ENCODE results near the gene RNASEH2B. TPM values are rescaled to one million over a fixed set of nuclear protein-coding genes. Genes with fewer than 3 reads are reported as not detected.

Gene RNASEH2B
- total RNA-seq, 1 experiment from 2014 or later = 33.3 TPM

DNA sequence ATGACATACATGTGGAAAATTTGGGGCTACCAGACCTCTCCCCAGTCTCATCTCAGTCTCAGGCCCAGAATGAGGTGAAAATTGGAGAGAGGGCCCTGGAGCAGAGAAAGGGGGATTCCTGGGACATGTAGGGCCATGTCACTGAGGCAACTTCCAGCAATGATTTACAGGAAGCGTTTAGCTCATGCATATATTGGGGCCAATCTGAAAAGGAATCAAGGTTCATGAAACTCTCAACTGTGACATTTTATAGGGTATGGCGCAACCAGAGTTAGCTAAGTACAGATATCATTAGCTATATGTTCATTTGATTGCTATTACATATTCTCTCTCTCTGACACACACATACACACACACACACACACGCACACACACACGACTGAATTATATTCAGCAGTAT lies 86.3 kb downstream of the RNASEH2B start:
- no peak overlapping the region for H3K27ac Mint-ChIP-seq
- H3K27me3 Mint-ChIP-seq (ENCODE audit: low read depth) = peaks cover 11% of the 10 kb centered on the region
- POLR2A ChIA-PET = no interaction called here
- no peak for ATAC-seq
- no peak for TF ChIP-seq JAZF1 (CRISPR knock-in tag; IDR thresholded peaks at IDR 0.05)
- no peaks in the 10 kb centered on the region for H3K9me3 Mint-ChIP-seq
- H3K4me3 Mint-ChIP-seq = no peak overlapping the region
- CTCF ChIA-PET = interaction anchor here (1.3 kb wide), 1 partner anchor 48 kb away, joined by 3 read pairs; no protein-coding TSS in a partner anchor
- no peak for DNase-seq (ENCODE audit: low spot score)
- peaks cover 26% of the 10 kb centered on the region for H3K4me1 Mint-ChIP-seq
- H3K36me3 Mint-ChIP-seq = no peaks in the 10 kb centered on the region

DNA sequence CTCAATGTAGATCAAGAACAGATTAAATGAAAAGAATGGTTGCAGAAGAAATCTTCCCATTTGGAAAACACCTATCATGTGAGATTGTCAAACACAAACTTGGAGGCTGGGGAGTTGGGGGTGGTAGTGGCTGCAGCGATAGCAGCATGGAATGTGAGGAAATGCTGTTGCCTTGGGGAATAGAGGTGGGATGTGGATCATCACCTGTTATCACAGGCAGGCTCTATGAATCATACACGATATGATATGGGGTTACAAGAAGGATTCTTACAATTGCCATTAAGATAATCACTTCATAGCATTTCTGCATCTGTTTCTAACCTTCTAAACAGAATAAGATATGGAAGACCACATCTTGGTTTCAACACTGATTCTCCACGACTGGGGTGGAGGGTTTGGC lies 88.7 kb downstream of the RNASEH2B start:
- Mint-ChIP-seq H3K4me1 (peaks cover 19% of the 10 kb centered on the region), H3K27me3 (ENCODE audit: low read depth) (peaks cover 3% of the 10 kb centered on the region; the same call in 1 of the 2 replicates), H3K27ac (no peak overlapping the region), H3K4me3 (no peak overlapping the region), H3K9me3 (no peaks in the 10 kb centered on the region), H3K36me3 (no peaks in the 10 kb centered on the region)
- ChIA-PET POLR2A (no interaction called here), CTCF (no interaction called here)
- ATAC-seq = no peak
- no peak for TF ChIP-seq NFYB (CRISPR knock-in tag; conservative IDR thresholded peaks at IDR 0.05; ENCODE audit: low read depth)
- no peak for TF ChIP-seq KAT7 (CRISPR knock-in tag; IDR thresholded peaks at IDR 0.05; ENCODE audit: borderline replicate concordance)
- TF ChIP-seq, protein P1, sequence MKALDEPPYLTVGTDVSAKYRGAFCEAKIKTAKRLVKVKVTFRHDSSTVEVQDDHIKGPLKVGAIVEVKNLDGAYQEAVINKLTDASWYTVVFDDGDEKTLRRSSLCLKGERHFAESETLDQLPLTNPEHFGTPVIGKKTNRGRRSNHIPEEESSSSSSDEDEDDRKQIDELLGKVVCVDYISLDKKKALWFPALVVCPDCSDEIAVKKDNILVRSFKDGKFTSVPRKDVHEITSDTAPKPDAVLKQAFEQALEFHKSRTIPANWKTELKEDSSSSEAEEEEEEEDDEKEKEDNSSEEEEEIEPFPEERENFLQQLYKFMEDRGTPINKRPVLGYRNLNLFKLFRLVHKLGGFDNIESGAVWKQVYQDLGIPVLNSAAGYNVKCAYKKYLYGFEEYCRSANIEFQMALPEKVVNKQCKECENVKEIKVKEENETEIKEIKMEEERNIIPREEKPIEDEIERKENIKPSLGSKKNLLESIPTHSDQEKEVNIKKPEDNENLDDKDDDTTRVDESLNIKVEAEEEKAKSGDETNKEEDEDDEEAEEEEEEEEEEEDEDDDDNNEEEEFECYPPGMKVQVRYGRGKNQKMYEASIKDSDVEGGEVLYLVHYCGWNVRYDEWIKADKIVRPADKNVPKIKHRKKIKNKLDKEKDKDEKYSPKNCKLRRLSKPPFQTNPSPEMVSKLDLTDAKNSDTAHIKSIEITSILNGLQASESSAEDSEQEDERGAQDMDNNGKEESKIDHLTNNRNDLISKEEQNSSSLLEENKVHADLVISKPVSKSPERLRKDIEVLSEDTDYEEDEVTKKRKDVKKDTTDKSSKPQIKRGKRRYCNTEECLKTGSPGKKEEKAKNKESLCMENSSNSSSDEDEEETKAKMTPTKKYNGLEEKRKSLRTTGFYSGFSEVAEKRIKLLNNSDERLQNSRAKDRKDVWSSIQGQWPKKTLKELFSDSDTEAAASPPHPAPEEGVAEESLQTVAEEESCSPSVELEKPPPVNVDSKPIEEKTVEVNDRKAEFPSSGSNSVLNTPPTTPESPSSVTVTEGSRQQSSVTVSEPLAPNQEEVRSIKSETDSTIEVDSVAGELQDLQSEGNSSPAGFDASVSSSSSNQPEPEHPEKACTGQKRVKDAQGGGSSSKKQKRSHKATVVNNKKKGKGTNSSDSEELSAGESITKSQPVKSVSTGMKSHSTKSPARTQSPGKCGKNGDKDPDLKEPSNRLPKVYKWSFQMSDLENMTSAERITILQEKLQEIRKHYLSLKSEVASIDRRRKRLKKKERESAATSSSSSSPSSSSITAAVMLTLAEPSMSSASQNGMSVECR (CRISPR knock-in tag; IDR thresholded peaks at IDR 0.05; ENCODE audit: borderline replicate concordance) = no peak
- no peak for TF ChIP-seq ZNF263 (CRISPR knock-in tag; IDR thresholded peaks at IDR 0.05; ENCODE audit: low read depth)
- no peak for TF ChIP-seq HMGA2 (CRISPR knock-in tag; IDR thresholded peaks at IDR 0.05)
- no peak for TF ChIP-seq NFE2L1 (CRISPR knock-in tag; IDR thresholded peaks at IDR 0.05)
- DNase-seq (ENCODE audit: low spot score) = no peak

DNA sequence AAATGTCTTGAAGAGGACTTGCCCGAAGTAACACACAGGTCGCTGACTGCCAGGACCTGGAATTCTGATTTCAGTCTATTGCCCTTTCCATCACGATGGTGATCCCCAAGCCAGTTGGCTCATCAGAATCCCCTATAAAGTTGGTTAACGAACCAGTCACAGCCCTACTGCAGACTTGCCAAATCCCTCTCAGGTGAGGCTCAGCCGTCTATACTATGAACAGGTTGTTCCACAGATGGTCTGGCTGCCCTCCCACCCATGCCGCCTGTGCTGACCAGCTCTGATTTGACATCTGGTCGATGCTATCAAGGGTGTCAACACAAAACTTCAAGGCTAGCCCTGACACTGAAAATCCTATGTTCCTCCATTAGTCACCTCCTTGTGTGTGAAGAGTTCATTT lies 90.0 kb downstream of the RNASEH2B start:
- ChIA-PET CTCF (no interaction called here), POLR2A (no interaction called here)
- Mint-ChIP-seq H3K4me1 (peaks cover 17% of the 10 kb centered on the region), H3K36me3 (no peaks in the 10 kb centered on the region), H3K27me3 (ENCODE audit: low read depth) (peaks cover 7% of the 10 kb centered on the region), H3K27ac (no peak overlapping the region), H3K9me3 (no peaks in the 10 kb centered on the region), H3K4me3 (no peak overlapping the region)
- ATAC-seq = no peak
- DNase-seq (ENCODE audit: low spot score) = no peak
- TF ChIP-seq RELA (CRISPR knock-in tag; IDR thresholded peaks at IDR 0.05; ENCODE audit: borderline replicate concordance) (no peak), ZBTB21 (CRISPR knock-in tag; IDR thresholded peaks at IDR 0.05; ENCODE audit: borderline replicate concordance) (no peak), KAT7 (CRISPR knock-in tag; IDR thresholded peaks at IDR 0.05; ENCODE audit: borderline replicate concordance) (no peak)
- TF ChIP-seq, protein P2, sequence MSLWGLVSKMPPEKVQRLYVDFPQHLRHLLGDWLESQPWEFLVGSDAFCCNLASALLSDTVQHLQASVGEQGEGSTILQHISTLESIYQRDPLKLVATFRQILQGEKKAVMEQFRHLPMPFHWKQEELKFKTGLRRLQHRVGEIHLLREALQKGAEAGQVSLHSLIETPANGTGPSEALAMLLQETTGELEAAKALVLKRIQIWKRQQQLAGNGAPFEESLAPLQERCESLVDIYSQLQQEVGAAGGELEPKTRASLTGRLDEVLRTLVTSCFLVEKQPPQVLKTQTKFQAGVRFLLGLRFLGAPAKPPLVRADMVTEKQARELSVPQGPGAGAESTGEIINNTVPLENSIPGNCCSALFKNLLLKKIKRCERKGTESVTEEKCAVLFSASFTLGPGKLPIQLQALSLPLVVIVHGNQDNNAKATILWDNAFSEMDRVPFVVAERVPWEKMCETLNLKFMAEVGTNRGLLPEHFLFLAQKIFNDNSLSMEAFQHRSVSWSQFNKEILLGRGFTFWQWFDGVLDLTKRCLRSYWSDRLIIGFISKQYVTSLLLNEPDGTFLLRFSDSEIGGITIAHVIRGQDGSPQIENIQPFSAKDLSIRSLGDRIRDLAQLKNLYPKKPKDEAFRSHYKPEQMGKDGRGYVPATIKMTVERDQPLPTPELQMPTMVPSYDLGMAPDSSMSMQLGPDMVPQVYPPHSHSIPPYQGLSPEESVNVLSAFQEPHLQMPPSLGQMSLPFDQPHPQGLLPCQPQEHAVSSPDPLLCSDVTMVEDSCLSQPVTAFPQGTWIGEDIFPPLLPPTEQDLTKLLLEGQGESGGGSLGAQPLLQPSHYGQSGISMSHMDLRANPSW (CRISPR knock-in tag; conservative IDR thresholded peaks at IDR 0.05; ENCODE audit: low read depth) = no peak
- TF ChIP-seq, protein P3, sequence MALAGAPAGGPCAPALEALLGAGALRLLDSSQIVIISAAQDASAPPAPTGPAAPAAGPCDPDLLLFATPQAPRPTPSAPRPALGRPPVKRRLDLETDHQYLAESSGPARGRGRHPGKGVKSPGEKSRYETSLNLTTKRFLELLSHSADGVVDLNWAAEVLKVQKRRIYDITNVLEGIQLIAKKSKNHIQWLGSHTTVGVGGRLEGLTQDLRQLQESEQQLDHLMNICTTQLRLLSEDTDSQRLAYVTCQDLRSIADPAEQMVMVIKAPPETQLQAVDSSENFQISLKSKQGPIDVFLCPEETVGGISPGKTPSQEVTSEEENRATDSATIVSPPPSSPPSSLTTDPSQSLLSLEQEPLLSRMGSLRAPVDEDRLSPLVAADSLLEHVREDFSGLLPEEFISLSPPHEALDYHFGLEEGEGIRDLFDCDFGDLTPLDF (CRISPR knock-in tag; IDR thresholded peaks at IDR 0.05) = no peak
- TF ChIP-seq, protein P4, sequence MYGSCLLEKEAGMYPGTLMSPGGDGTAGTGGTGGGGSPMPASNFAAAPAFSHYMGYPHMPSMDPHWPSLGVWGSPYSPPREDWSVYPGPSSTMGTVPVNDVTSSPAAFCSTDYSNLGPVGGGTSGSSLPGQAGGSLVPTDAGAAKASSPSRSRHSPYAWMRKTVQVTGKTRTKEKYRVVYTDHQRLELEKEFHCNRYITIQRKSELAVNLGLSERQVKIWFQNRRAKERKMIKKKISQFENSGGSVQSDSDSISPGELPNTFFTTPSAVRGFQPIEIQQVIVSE (CRISPR knock-in tag; IDR thresholded peaks at IDR 0.05; ENCODE audit: borderline replicate concordance) = no peak
- TF ChIP-seq, protein P5, sequence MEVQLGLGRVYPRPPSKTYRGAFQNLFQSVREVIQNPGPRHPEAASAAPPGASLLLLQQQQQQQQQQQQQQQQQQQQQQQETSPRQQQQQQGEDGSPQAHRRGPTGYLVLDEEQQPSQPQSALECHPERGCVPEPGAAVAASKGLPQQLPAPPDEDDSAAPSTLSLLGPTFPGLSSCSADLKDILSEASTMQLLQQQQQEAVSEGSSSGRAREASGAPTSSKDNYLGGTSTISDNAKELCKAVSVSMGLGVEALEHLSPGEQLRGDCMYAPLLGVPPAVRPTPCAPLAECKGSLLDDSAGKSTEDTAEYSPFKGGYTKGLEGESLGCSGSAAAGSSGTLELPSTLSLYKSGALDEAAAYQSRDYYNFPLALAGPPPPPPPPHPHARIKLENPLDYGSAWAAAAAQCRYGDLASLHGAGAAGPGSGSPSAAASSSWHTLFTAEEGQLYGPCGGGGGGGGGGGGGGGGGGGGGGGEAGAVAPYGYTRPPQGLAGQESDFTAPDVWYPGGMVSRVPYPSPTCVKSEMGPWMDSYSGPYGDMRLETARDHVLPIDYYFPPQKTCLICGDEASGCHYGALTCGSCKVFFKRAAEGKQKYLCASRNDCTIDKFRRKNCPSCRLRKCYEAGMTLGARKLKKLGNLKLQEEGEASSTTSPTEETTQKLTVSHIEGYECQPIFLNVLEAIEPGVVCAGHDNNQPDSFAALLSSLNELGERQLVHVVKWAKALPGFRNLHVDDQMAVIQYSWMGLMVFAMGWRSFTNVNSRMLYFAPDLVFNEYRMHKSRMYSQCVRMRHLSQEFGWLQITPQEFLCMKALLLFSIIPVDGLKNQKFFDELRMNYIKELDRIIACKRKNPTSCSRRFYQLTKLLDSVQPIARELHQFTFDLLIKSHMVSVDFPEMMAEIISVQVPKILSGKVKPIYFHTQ (CRISPR knock-in tag; IDR thresholded peaks at IDR 0.05) = no peak
- TF ChIP-seq, protein P6, sequence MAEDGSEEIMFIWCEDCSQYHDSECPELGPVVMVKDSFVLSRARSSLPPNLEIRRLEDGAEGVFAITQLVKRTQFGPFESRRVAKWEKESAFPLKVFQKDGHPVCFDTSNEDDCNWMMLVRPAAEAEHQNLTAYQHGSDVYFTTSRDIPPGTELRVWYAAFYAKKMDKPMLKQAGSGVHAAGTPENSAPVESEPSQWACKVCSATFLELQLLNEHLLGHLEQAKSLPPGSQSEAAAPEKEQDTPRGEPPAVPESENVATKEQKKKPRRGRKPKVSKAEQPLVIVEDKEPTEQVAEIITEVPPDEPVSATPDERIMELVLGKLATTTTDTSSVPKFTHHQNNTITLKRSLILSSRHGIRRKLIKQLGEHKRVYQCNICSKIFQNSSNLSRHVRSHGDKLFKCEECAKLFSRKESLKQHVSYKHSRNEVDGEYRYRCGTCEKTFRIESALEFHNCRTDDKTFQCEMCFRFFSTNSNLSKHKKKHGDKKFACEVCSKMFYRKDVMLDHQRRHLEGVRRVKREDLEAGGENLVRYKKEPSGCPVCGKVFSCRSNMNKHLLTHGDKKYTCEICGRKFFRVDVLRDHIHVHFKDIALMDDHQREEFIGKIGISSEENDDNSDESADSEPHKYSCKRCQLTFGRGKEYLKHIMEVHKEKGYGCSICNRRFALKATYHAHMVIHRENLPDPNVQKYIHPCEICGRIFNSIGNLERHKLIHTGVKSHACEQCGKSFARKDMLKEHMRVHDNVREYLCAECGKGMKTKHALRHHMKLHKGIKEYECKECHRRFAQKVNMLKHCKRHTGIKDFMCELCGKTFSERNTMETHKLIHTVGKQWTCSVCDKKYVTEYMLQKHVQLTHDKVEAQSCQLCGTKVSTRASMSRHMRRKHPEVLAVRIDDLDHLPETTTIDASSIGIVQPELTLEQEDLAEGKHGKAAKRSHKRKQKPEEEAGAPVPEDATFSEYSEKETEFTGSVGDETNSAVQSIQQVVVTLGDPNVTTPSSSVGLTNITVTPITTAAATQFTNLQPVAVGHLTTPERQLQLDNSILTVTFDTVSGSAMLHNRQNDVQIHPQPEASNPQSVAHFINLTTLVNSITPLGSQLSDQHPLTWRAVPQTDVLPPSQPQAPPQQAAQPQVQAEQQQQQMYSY (CRISPR knock-in tag; IDR thresholded peaks at IDR 0.05) = no peak
